ENCODE data around the gene MZF1.

DNA sequence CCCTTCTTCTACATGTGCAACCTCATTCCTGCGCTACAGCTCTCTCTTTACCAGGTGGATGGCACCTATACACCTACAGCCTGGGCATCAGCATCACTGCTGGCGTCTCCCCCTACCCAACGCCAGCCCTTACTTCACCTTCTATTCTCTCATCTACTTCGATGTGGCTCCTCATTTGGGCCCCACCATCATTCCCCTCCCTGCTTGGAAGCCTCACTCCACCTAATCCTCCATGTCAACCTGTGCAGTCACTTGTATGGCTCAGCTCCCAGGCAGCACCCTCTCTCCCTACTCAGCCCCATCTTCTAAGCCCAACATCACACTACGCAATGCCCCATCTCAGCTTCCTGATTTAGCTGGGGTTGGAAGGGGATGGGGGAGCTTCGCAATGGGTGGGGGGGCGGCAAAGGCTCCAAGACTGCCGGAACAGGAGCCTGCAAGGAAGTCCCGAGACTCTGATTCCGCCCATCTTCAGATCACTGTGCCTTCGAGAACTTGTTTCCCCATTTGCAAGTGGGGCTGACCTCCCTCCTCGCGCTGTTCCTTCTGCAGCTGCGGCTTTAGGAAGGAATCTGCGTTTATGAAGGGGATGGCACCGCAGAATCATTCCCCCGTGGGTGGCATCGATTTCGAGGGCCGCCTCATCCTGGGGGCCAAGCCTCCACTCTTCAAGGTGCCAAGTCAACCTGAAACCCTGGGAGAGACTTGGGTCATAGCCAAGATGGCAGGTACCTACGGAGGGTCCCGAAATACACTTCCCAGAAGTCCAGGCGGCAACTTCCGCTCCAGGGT, 913 bp downstream of the MZF1 start:
- TF ChIP-seq POLR2A (IDR thresholded peaks at IDR 0.05; ENCODE audit: low read depth, low read length), result no peak
- TF ChIP-seq EZH2 (IDR thresholded peaks at IDR 0.05; ENCODE audit: borderline replicate concordance, low read depth, low read length, severe bottlenecking), result no peak
- no peak for TF ChIP-seq MAX (IDR thresholded peaks at IDR 0.05; ENCODE audit: insufficient read depth, insufficient read length)
- TF ChIP-seq POLR2AphosphoS5 (IDR thresholded peaks at IDR 0.05; ENCODE audit: insufficient read depth, low read depth, low read length), result no peak
- no peak for TF ChIP-seq CTCF (IDR thresholded peaks at IDR 0.05; ENCODE audit: extremely low read depth in 1 of 2, insufficient read depth in 1 of 2, low read depth in 1 of 2, low read length in 2 of 2)
- no peak for TF ChIP-seq FOS (IDR thresholded peaks at IDR 0.05; ENCODE audit: borderline replicate concordance, insufficient read depth, low read length)
- TF ChIP-seq MYC (IDR thresholded peaks at IDR 0.05; ENCODE audit: low read depth, low read length), result no peak
- TF ChIP-seq GATA2 (IDR thresholded peaks at IDR 0.05; ENCODE audit: insufficient read depth, insufficient read length, low read depth, low read length), result no peak
